HAP-1 (cell line): Measurements from ENCODE around the gene EXO1.
A peak's percentile ranks its signal among the peaks of the same experiment; 100 is the strongest.
"Not testable (repeated sequence)": the region's sequence is repeated elsewhere in the genome, so short reads cannot be mapped to it uniquely, and the experiment has no call there.

Source experiments
- DNase-seq, 2 experiments: peaks; one replicate each; pipeline ENCODE4 v3.0.0-alpha.2; 2016 to 2020; ENCODE audit warnings: low spot score in 2 of 2
- H3K27me3 ChIP-seq: fragments of 250-450 bp; sonication (Bioruptor Pico); 2 replicates; pipeline ENCODE4 v1.5.1; 2020; ENCODE audit warnings: low read depth, mild to moderate bottlenecking, moderate library complexity
- H3K36me3 ChIP-seq: fragments of 250-450 bp; sonication (Bioruptor Pico); replicated peaks from 2 replicates; pipeline ENCODE4 v1.5.1; 2020; ENCODE audit warnings: mild to moderate bottlenecking
- H3K4me1 ChIP-seq: fragments of 250-450 bp; sonication (Bioruptor Pico); 2 replicates; pipeline ENCODE4 v1.5.1; 2020; ENCODE audit warnings: mild to moderate bottlenecking
- H3K4me3 ChIP-seq: fragments of 250-450 bp; sonication (Bioruptor Pico); 2 replicates; pipeline ENCODE4 v1.5.1; 2020; ENCODE audit warnings: mild to moderate bottlenecking, moderate library complexity
- H3K9me3 ChIP-seq: fragments of 250-450 bp; sonication (Bioruptor Pico); 2 replicates; pipeline ENCODE4 v1.5.1; 2020; ENCODE audit warnings: mild to moderate bottlenecking, moderate library complexity
- in situ Hi-C: fragments of 300-500 bp; cut with MboI; formaldehyde crosslinking; loops from 3 replicates; pipeline ENCODE4 v1.14.3; 2020; ENCODE audit warnings: low sequenced_read_pairs, inconsistent platforms, mixed read lengths

The EXO1 gene

GRCh38 chr1:241847796-241848685, at the start of gene EXO1:
TSS of gene EXO1 (plus strand) at chr1:241848204. CDS start at chr1:241850426, 2,222 bp downstream.
- Histone ChIP-seq H3K4me1 (peaks cover 9% of the 10 kb centered on the region), H3K27me3 (no peaks in the 10 kb centered on the region), H3K36me3 (peaks cover 38% of the 10 kb centered on the region), H3K9me3 (no peaks in the 10 kb centered on the region), H3K4me3 (peak within 1 kb of the TSS; percentile 84)
- DNase-seq = peak; percentile 90 to 92
- in situ Hi-C loops = no loop called here

- Histone ChIP-seq H3K27me3 (no peaks in the 10 kb centered on the region), H3K36me3 (no peaks in the 10 kb centered on the region), H3K4me3 (no peak overlapping the region), H3K4me1 (no peaks in the 10 kb centered on the region), H3K9me3 (no peaks in the 10 kb centered on the region)
- in situ Hi-C loops = no loop called here
- no peak for DNase-seq
Observed at GRCh38 chr1:241799416-241799815, 48.6 kb upstream of the EXO1 start.

- in situ Hi-C loops = no loop called here
Observed at GRCh38 chr1:241800640-241801039, 47.4 kb upstream of the EXO1 start.

GRCh38 chr1:241802863-241803262, 45.1 kb upstream of the EXO1 start:
- H3K4me3 ChIP-seq = no peak overlapping the region
- H3K9me3 ChIP-seq = no peaks in the 10 kb centered on the region
- in situ Hi-C loops = no loop called here
- DNase-seq = no peak
- H3K36me3 ChIP-seq = no peaks in the 10 kb centered on the region
- H3K4me1 ChIP-seq = no peaks in the 10 kb centered on the region
- no peaks in the 10 kb centered on the region for H3K27me3 ChIP-seq

More at GRCh38 chr1:241800640-241801039, 47.4 kb upstream of the EXO1 start:
- no peak for DNase-seq
- Histone ChIP-seq H3K36me3 (no peaks in the 10 kb centered on the region), H3K4me3 (no peak overlapping the region), H3K4me1 (no peaks in the 10 kb centered on the region), H3K9me3 (no peaks in the 10 kb centered on the region), H3K27me3 (no peaks in the 10 kb centered on the region)

GRCh38 chr1:241804706-241805105, 43.3 kb upstream of the EXO1 start:
- H3K4me1 ChIP-seq, H3K36me3 ChIP-seq, DNase-seq, H3K4me3 ChIP-seq, H3K9me3 ChIP-seq, H3K27me3 ChIP-seq, in situ Hi-C loops: not testable (repeated sequence)

- H3K9me3 ChIP-seq = no peaks in the 10 kb centered on the region
- in situ Hi-C loops = no loop called here
- no peaks in the 10 kb centered on the region for H3K36me3 ChIP-seq
- no peak for DNase-seq
- H3K4me1 ChIP-seq = no peaks in the 10 kb centered on the region
- H3K27me3 ChIP-seq = no peaks in the 10 kb centered on the region
- no peak overlapping the region for H3K4me3 ChIP-seq
Observed at GRCh38 chr1:241808265-241808664, 39.7 kb upstream of the EXO1 start.

- Histone ChIP-seq H3K4me1 (no peaks in the 10 kb centered on the region), H3K9me3 (no peaks in the 10 kb centered on the region), H3K4me3 (no peak overlapping the region), H3K27me3 (no peaks in the 10 kb centered on the region), H3K36me3 (no peaks in the 10 kb centered on the region)
- no peak for DNase-seq
- in situ Hi-C loops = no loop called here
Observed at GRCh38 chr1:241810769-241811405, 37.1 kb upstream of the EXO1 start.

GRCh38 chr1:241813768-241814320, 34.2 kb upstream of the EXO1 start:
- Histone ChIP-seq H3K9me3 (no peaks in the 10 kb centered on the region), H3K27me3 (no peaks in the 10 kb centered on the region), H3K36me3 (no peaks in the 10 kb centered on the region), H3K4me1 (no peaks in the 10 kb centered on the region), H3K4me3 (no peak overlapping the region)
- no peak for DNase-seq
- in situ Hi-C loops = no loop called here

- H3K36me3 ChIP-seq = no peaks in the 10 kb centered on the region
- no peaks in the 10 kb centered on the region for H3K4me1 ChIP-seq
- in situ Hi-C loops = no loop called here
- H3K27me3 ChIP-seq = no peaks in the 10 kb centered on the region
- no peak overlapping the region for H3K4me3 ChIP-seq
- no peak for DNase-seq
- H3K9me3 ChIP-seq = no peaks in the 10 kb centered on the region
Observed at GRCh38 chr1:241816008-241816407, 32.0 kb upstream of the EXO1 start.

- Histone ChIP-seq H3K4me3 (no peak overlapping the region), H3K9me3 (no peaks in the 10 kb centered on the region), H3K36me3 (no peaks in the 10 kb centered on the region), H3K4me1 (no peaks in the 10 kb centered on the region), H3K27me3 (no peaks in the 10 kb centered on the region)
- no peak for DNase-seq
- in situ Hi-C loops = no loop called here
Observed at GRCh38 chr1:241817331-241817792, 30.6 kb upstream of the EXO1 start.

GRCh38 chr1:241817956-241818612, 29.9 kb upstream of the EXO1 start:
- Histone ChIP-seq H3K36me3 (no peaks in the 10 kb centered on the region), H3K9me3 (no peaks in the 10 kb centered on the region), H3K4me3 (no peak overlapping the region), H3K4me1 (no peaks in the 10 kb centered on the region), H3K27me3 (no peaks in the 10 kb centered on the region)
- DNase-seq = no peak
- in situ Hi-C loops = no loop called here

GRCh38 chr1:241819340-241819866, 28.6 kb upstream of the EXO1 start:
- Histone ChIP-seq H3K4me3 (no peak overlapping the region), H3K36me3 (no peaks in the 10 kb centered on the region), H3K4me1 (no peaks in the 10 kb centered on the region), H3K9me3 (no peaks in the 10 kb centered on the region), H3K27me3 (no peaks in the 10 kb centered on the region)
- DNase-seq = no peak
- in situ Hi-C loops = no loop called here

GRCh38 chr1:241821363-241821762, 26.6 kb upstream of the EXO1 start:
- no peaks in the 10 kb centered on the region for H3K9me3 ChIP-seq
- in situ Hi-C loops = no loop called here
- H3K4me1 ChIP-seq = no peaks in the 10 kb centered on the region
- no peak overlapping the region for H3K4me3 ChIP-seq
- H3K36me3 ChIP-seq = no peaks in the 10 kb centered on the region
- DNase-seq = no peak
- no peaks in the 10 kb centered on the region for H3K27me3 ChIP-seq
